ENCODE results near the gene KRT9. TPM values are rescaled to one million over a fixed set of nuclear protein-coding genes. Genes with fewer than 3 reads are reported as not detected.
A peak's percentile ranks its signal among the peaks of the same experiment; 100 is the strongest.

KRT9 gene
- total RNA-seq, 1 experiment from 2014 or later = not detected

DNA sequence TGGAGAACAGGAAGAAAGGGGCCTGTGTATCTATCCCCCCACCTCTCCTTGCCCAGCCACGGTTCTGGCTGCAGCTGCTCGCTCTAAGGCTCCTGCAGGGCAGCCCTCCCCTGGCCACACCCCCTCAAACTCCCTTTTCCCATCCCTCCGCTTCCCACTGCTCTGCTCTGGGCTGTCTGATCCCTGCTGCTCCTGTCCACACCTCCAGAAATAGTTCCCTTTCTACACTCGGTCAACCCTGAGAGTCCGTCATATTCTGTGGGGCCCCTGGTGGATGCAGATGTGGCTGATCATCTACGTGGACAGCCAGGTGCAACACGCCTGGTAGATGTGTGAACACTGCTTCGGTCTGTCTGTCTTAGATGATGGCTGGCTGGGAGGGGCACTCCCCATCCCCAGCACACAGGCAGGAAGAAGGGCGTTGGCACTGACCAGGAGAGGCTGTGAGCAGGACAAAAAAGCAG is 24.4 kb downstream of the KRT9 start:
- H3K4me2 ChIP-seq (ENCODE audit: low read length) = peak overlapping the region; percentile 66
- peak; percentile 50 for DNase-seq
- no TSS peak for BruUV-seq (replicated peaks)

DNA sequence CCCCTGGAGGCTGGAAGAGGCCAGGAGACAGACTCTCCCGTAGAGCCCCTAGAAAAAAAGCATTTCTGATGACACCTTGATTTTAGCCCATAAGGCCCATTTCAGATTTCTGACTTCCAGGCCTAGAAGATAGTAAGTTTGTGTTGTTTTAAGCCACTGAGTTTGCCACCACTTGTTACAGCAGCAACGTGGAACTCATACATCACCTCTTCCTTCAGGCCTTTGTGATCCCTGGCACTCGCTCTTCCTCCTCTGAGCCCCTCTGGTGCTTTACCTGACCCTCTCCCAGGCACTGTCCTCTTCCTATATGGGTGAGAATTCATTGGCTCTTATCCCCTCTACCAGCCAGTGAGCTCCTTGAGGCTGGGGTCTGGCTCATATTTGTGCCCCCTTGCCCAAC is 25.0 kb downstream of the KRT9 start:
- no peaks in the 10 kb centered on the region for H3K36me3 ChIP-seq (ENCODE audit: low read depth, low read length)
- no peak for ATAC-seq
- intact Hi-C loops (cut with micrococcal nuclease) = loop anchor here (5.0 to 10.0 kb wide), 2 partner anchors 225 to 742 kb away; no protein-coding TSS in a partner anchor
- CTCF ChIA-PET = no interaction called here
- H3K27ac ChIP-seq (ENCODE audit: low read length) = peak overlapping the region; percentile 98
- no peak for DNase-seq
- H3K4me2 ChIP-seq (ENCODE audit: low read length) = peak overlapping the region; percentile 66
- TF ChIP-seq EZH2phosphoT487 (IDR thresholded peaks at IDR 0.05; ENCODE audit: borderline replicate concordance, low read length) (no peak), EZH2 (IDR thresholded peaks at IDR 0.05; ENCODE audit: low read length, unreplicated experiment) (no peak)
- TF ChIP-seq, protein P1, sequence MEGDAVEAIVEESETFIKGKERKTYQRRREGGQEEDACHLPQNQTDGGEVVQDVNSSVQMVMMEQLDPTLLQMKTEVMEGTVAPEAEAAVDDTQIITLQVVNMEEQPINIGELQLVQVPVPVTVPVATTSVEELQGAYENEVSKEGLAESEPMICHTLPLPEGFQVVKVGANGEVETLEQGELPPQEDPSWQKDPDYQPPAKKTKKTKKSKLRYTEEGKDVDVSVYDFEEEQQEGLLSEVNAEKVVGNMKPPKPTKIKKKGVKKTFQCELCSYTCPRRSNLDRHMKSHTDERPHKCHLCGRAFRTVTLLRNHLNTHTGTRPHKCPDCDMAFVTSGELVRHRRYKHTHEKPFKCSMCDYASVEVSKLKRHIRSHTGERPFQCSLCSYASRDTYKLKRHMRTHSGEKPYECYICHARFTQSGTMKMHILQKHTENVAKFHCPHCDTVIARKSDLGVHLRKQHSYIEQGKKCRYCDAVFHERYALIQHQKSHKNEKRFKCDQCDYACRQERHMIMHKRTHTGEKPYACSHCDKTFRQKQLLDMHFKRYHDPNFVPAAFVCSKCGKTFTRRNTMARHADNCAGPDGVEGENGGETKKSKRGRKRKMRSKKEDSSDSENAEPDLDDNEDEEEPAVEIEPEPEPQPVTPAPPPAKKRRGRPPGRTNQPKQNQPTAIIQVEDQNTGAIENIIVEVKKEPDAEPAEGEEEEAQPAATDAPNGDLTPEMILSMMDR (conservative IDR thresholded peaks at IDR 0.05; ENCODE audit: low read depth, low read length) = no peak
- no peaks in the 10 kb centered on the region for H4K20me1 ChIP-seq (ENCODE audit: low read length)
- peak overlapping the region; percentile 36; the same call in 1 of the 2 replicates for H3K4me3 ChIP-seq (ENCODE audit: low read length)
- H3K4me1 ChIP-seq (ENCODE audit: insufficient read depth, low read length) = peaks cover 52% of the 10 kb centered on the region
- H3K9me3 ChIP-seq (ENCODE audit: low read length) = no peaks in the 10 kb centered on the region
- POLR2A ChIA-PET (ENCODE audit: unreplicated experiment) = interaction anchor here (0.6 kb wide), 1 partner anchor 645 kb away, joined by 4 read pairs; no protein-coding TSS in a partner anchor
- H3F3A ChIP-seq (ENCODE audit: low read length, unreplicated experiment) = no peaks in the 10 kb centered on the region
- no peak overlapping the region for H2AFZ ChIP-seq (ENCODE audit: low read length)
- no peaks in the 10 kb centered on the region for H3K79me2 ChIP-seq (ENCODE audit: low read length)
- H3K9me2 ChIP-seq (replicated peaks; ENCODE audit: low read length) = no peaks in the 10 kb centered on the region
- H3K27me3 ChIP-seq (ENCODE audit: low read length) = no peaks in the 10 kb centered on the region
- peak overlapping the region; percentile 91 for H3K9ac ChIP-seq (ENCODE audit: low read length)
- BruUV-seq (replicated peaks) = no TSS peak

More for the DNA sequence above, 24.4 kb downstream of the KRT9 start:
- H3K27me3 ChIP-seq (ENCODE audit: low read length) = no peaks in the 10 kb centered on the region
- H2AFZ ChIP-seq (ENCODE audit: low read length) = peak overlapping the region; percentile 49; the same call in 1 of the 2 replicates
- peak overlapping the region; percentile 36 for H3K4me3 ChIP-seq (ENCODE audit: low read length)
- CTCF ChIA-PET = interaction anchor here (0.5 to 2.7 kb wide), 6 partner anchors 19 to 635 kb away, joined by 4 to 38 read pairs (median 16); partner anchors contain the start of gene KRT19
- no peaks in the 10 kb centered on the region for H3K79me2 ChIP-seq (ENCODE audit: low read length)
- intact Hi-C loops (cut with micrococcal nuclease) = loop anchor here (5.0 to 10.0 kb wide), 2 partner anchors 225 to 743 kb away; no protein-coding TSS in a partner anchor
- peak overlapping the region; percentile 91 for H3K9ac ChIP-seq (ENCODE audit: low read length)
- H3K36me3 ChIP-seq (ENCODE audit: low read depth, low read length) = no peaks in the 10 kb centered on the region
- peak overlapping the region; percentile 98 for H3K27ac ChIP-seq (ENCODE audit: low read length)
- H3K4me1 ChIP-seq (ENCODE audit: insufficient read depth, low read length) = peaks cover 50% of the 10 kb centered on the region
- H3K9me3 ChIP-seq (ENCODE audit: low read length) = no peaks in the 10 kb centered on the region
- no peaks in the 10 kb centered on the region for H3F3A ChIP-seq (ENCODE audit: low read length, unreplicated experiment)
- H4K20me1 ChIP-seq (ENCODE audit: low read length) = no peaks in the 10 kb centered on the region
- POLR2A ChIA-PET (ENCODE audit: unreplicated experiment) = interaction anchor here (0.6 to 2.1 kb wide), 5 partner anchors 19 to 1620 kb away, joined by 4 to 23 read pairs (median 9); partner anchors contain the start of gene KRT19
- TF ChIP-seq EZH2 (IDR thresholded peaks at IDR 0.05; ENCODE audit: low read length, unreplicated experiment) = no peak
- TF ChIP-seq, protein P1 (conservative IDR thresholded peaks at IDR 0.05; ENCODE audit: low read depth, low read length) = no peak
- no peak for TF ChIP-seq EZH2phosphoT487 (IDR thresholded peaks at IDR 0.05; ENCODE audit: borderline replicate concordance, low read length)
- no peaks in the 10 kb centered on the region for H3K9me2 ChIP-seq (replicated peaks; ENCODE audit: low read length)
- ATAC-seq = peak; percentile 46

DNA sequence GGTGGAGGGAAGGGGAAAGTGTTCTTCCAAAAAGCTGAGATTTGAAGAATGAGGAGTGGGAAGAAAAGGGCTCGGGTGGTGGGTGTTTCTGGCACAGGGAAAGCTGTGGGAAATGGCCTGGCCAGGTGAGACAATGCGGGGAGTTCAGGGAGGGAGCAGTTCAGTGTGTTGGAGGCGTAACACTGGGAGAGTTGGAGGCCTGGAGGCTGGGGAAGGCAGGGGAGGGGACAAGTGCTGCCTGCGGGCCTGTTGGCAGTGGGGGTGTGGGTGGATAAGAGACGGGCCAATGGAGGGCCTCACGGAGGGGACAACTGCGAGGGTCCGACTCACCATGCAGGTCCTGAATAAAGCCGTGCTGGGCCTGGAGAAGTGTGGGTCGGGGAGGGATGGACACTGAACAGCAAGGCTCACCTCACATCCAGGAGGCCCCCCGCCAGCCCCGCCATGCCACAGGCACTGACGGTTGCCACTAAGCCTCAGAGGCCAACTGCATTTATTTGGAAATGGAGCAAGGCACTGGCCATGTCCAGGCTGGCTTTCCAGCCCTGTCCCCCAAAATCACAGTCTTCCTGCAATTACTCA is 25.9 kb downstream of the KRT9 start:
- DNase-seq (no peak), ATAC-seq (no peak)
- intact Hi-C loops (cut with micrococcal nuclease) = loop anchor here (5.0 to 10.0 kb wide), 2 partner anchors 224 to 741 kb away; no protein-coding TSS in a partner anchor
- Histone ChIP-seq H3F3A (ENCODE audit: low read length, unreplicated experiment) (no peaks in the 10 kb centered on the region), H3K36me3 (ENCODE audit: low read depth, low read length) (no peaks in the 10 kb centered on the region), H3K9me2 (replicated peaks; ENCODE audit: low read length) (no peaks in the 10 kb centered on the region), H2AFZ (ENCODE audit: low read length) (no peak overlapping the region), H3K4me2 (ENCODE audit: low read length) (no peak overlapping the region), H3K4me1 (ENCODE audit: insufficient read depth, low read length) (peaks cover 61% of the 10 kb centered on the region), H3K27ac (ENCODE audit: low read length) (no peak overlapping the region), H4K20me1 (ENCODE audit: low read length) (no peaks in the 10 kb centered on the region), H3K9me3 (ENCODE audit: low read length) (no peaks in the 10 kb centered on the region), H3K27me3 (ENCODE audit: low read length) (no peaks in the 10 kb centered on the region), H3K9ac (ENCODE audit: low read length) (no peak overlapping the region), H3K4me3 (ENCODE audit: low read length) (no peak overlapping the region), H3K79me2 (ENCODE audit: low read length) (no peaks in the 10 kb centered on the region)
- no TSS peak for BruUV-seq (replicated peaks)
- ChIA-PET CTCF (no interaction called here), POLR2A (ENCODE audit: unreplicated experiment) (no interaction called here)
- TF ChIP-seq, protein P1 (conservative IDR thresholded peaks at IDR 0.05; ENCODE audit: low read depth, low read length) = no peak
- TF ChIP-seq EZH2phosphoT487 (IDR thresholded peaks at IDR 0.05; ENCODE audit: borderline replicate concordance, low read length) = no peak
- TF ChIP-seq EZH2 (IDR thresholded peaks at IDR 0.05; ENCODE audit: low read length, unreplicated experiment) = no peak
